Stimulated activated CD8-positive, alpha-beta memory T cell treated with anti-CD3 and anti-CD28 coated beads, Interleukin-2, amount 100 ng/mL, for 1 hour (primary cell): ENCODE measurements around the gene UVRAG.
"Not testable (repeated sequence)": the region's sequence is repeated elsewhere in the genome, so short reads cannot be mapped to it uniquely, and the experiment has no call there.

Source experiments
- DNase-seq, 2 donors: peaks; one replicate each; pipeline ENCODE4 v3.0.0-alpha.2; 2020; ENCODE audit warnings: low read depth in 2 of 2

Gene UVRAG

GRCh38 chr11:76067099-76067498, 252.1 kb downstream of the UVRAG start:
- no peak for DNase-seq

GRCh38 chr11:76069001-76069400, 254.0 kb downstream of the UVRAG start:
- DNase-seq, result no peak

- DNase-seq, result no peak
Observed at GRCh38 chr11:76071090-76071489, 256.1 kb downstream of the UVRAG start.

- DNase-seq, result no peak
Observed at GRCh38 chr11:76073724-76074123, 258.7 kb downstream of the UVRAG start.

GRCh38 chr11:76074148-76075095, 259.4 kb downstream of the UVRAG start:
- DNase-seq, result no peak

GRCh38 chr11:76075716-76076115, 260.7 kb downstream of the UVRAG start:
- no peak for DNase-seq

- DNase-seq, result not testable (repeated sequence)
Observed at GRCh38 chr11:76076253-76076652, 261.2 kb downstream of the UVRAG start.

- no peak for DNase-seq
Observed at GRCh38 chr11:76076749-76077148, 261.7 kb downstream of the UVRAG start.

GRCh38 chr11:76077575-76078150, 262.7 kb downstream of the UVRAG start:
- no peak for DNase-seq

- not testable (repeated sequence) for DNase-seq
Observed at GRCh38 chr11:76081084-76081483, 266.1 kb downstream of the UVRAG start.

- DNase-seq, result no peak
Observed at GRCh38 chr11:76083563-76084451, 268.8 kb downstream of the UVRAG start.

GRCh38 chr11:76085270-76085669, 270.3 kb downstream of the UVRAG start:
- DNase-seq, result no peak

- no peak for DNase-seq
Observed at GRCh38 chr11:76086743-76087635, 272.0 kb downstream of the UVRAG start.

- no peak for DNase-seq
Observed at GRCh38 chr11:76087749-76088148, 272.7 kb downstream of the UVRAG start.

GRCh38 chr11:76088511-76088910, 273.5 kb downstream of the UVRAG start:
- DNase-seq, result no peak

- no peak for DNase-seq
Observed at GRCh38 chr11:76090174-76090573, 275.2 kb downstream of the UVRAG start.

GRCh38 chr11:76090821-76091220, 275.8 kb downstream of the UVRAG start:
- DNase-seq, result no peak

- no peak for DNase-seq
Observed at GRCh38 chr11:76094740-76095139, 279.7 kb downstream of the UVRAG start.

- DNase-seq, result no peak
Observed at GRCh38 chr11:76095891-76096290, 280.9 kb downstream of the UVRAG start.

- no peak for DNase-seq
Observed at GRCh38 chr11:76096552-76096951, 281.5 kb downstream of the UVRAG start.

GRCh38 chr11:76102802-76103201, 287.8 kb downstream of the UVRAG start:
- DNase-seq, result no peak
